H1 (cell line): Measurements from ENCODE around the gene RAB39A. TPM values are rescaled to one million over a fixed set of nuclear protein-coding genes. Genes with fewer than 3 reads are reported as not detected.

ENCODE experiments used
- CTCF ChIA-PET: fragments of 300-600 bp; sonication (Branson Sonifier 250); formaldehyde crosslinking; loops from one replicate; lab custom pipeline; 2021; ENCODE audit not compliant: partially characterized antibody; lab: Charles Lee
- POLR2A ChIA-PET: fragments of 300-600 bp; sonication (Branson Sonifier 250); formaldehyde crosslinking; loops from one replicate; lab custom pipeline; 2021; ENCODE audit warnings: inconsistent platforms; ENCODE audit not compliant: partially characterized antibody; lab: Charles Lee
- DNase-seq, 2 experiments: peaks; one replicate each; pipeline versions ENCODE4 v3.0.0 to v3.0.0-alpha.2; 2010 to 2022; ENCODE audit warnings: low spot score in 2 of 2, low read depth in 1 of 2, mixed read lengths in 1 of 2
- FAIRE-seq: peaks from 2 replicates; lab custom pipeline; 2011; peaks lifted over from hg19 to GRCh38; lab: Jason Lieb, UNC
- H2AFZ ChIP-seq: 2 replicates; pipeline ENCODE4 v1.8.1; 2012; ENCODE audit warnings: low read length, inconsistent platforms
- H2AK5ac ChIP-seq: 2 replicates; pipeline ENCODE4 v1.6.1; 2013; ENCODE audit warnings: low read depth, low read length
- H2BK120ac ChIP-seq: replicated peaks from 2 replicates; pipeline ENCODE3; 2013; ENCODE audit warnings: low read depth, low read length, inconsistent platforms
- H2BK12ac ChIP-seq: 2 replicates; pipeline ENCODE4 v1.6.1; 2013; ENCODE audit warnings: low read depth, low read length
- H2BK15ac ChIP-seq: 2 replicates; pipeline ENCODE4 v1.6.1; 2013; ENCODE audit warnings: low read length
- H2BK20ac ChIP-seq: 2 replicates; pipeline ENCODE4 v1.6.1; 2013; ENCODE audit warnings: low read length
- H2BK5ac ChIP-seq: 2 replicates; pipeline ENCODE4 v1.6.1; 2013; ENCODE audit warnings: low read depth, low read length
- H3K14ac ChIP-seq: 2 replicates; pipeline ENCODE4 v1.6.1; 2013; ENCODE audit warnings: inconsistent platforms; ENCODE audit not compliant: insufficient read length
- H3K18ac ChIP-seq: 2 replicates; pipeline ENCODE4 v1.6.1; 2013; ENCODE audit warnings: low read length; ENCODE audit errors: extremely low read depth
- H3K23ac ChIP-seq: 2 replicates; pipeline ENCODE4 v1.6.1; 2013; ENCODE audit warnings: inconsistent platforms; ENCODE audit not compliant: insufficient read length
- H3K23me2 ChIP-seq: 2 replicates; pipeline ENCODE4 v1.6.1; 2013; ENCODE audit warnings: low read depth, low read length
- H3K27ac ChIP-seq: 2 replicates; pipeline ENCODE4 v1.6.1; 2011; ENCODE audit warnings: low read depth, low read length, inconsistent platforms
- H3K27me3 ChIP-seq, 4 experiments: replicated peaks in 1 of 4; 1 replicate in 1 of 4; 2 replicates in 3 of 4; pipeline versions ENCODE4 v1.6.1 to v1.8.1; 2011 to 2013; ENCODE audit warnings: low read length in 3 of 4, mild to moderate bottlenecking in 3 of 4, inconsistent platforms in 2 of 4, mixed read lengths in 2 of 4, moderate library complexity in 1 of 4; ENCODE audit not compliant: control insufficient read depth in 3 of 4, insufficient read depth in 3 of 4; ENCODE audit errors: extremely low read depth in 1 of 4
- H3K36me3 ChIP-seq, 4 experiments: 2 replicates each; pipeline versions ENCODE4 v1.6.1 to v1.8.1; 2011 to 2013; ENCODE audit warnings: mild to moderate bottlenecking in 4 of 4, low read length in 3 of 4, moderate library complexity in 2 of 4, control low read depth in 1 of 4, inconsistent platforms in 1 of 4; ENCODE audit not compliant: insufficient read depth in 4 of 4, control insufficient read depth in 2 of 4
- H3K4ac ChIP-seq: replicated peaks from 2 replicates; pipeline ENCODE3; 2013; ENCODE audit warnings: low read length, low read depth, mixed read lengths, inconsistent platforms; ENCODE audit not compliant: insufficient read length
- H3K4me1 ChIP-seq, 4 experiments: replicated peaks in 1 of 4; 1 replicate in 1 of 4; 2 replicates in 3 of 4; pipeline versions ENCODE4 v1.6.1 to v1.8.1; 2011 to 2013; ENCODE audit warnings: low read length in 3 of 4, inconsistent platforms in 2 of 4, mixed read lengths in 1 of 4; ENCODE audit not compliant: insufficient read depth in 4 of 4, control insufficient read depth in 3 of 4
- H3K4me2 ChIP-seq, 2 experiments: 2 replicates each; pipeline versions ENCODE4 v1.6.1 to v1.8.1; 2011 to 2013; ENCODE audit warnings: low read depth in 2 of 2, low read length in 2 of 2, control low read depth in 1 of 2, inconsistent platforms in 1 of 2, mild to moderate bottlenecking in 1 of 2; ENCODE audit not compliant: insufficient read depth in 1 of 2
- H3K4me3 ChIP-seq, 4 experiments: fragments of 200-600, 300-600 bp in 1 of 4; sonication (generic), shearing (Covaris generic), sonication (Bioruptor Twin) in 1 of 4; 2 replicates each; pipeline versions ENCODE4 v1.5.1 to v1.8.1; 2011 to 2016; ENCODE audit warnings: low read length in 4 of 4, low read depth in 3 of 4, control low read depth in 2 of 4, inconsistent platforms in 2 of 4, mild to moderate bottlenecking in 2 of 4, mixed read lengths in 1 of 4, moderate library complexity in 1 of 4; ENCODE audit not compliant: insufficient read depth in 2 of 4; ENCODE audit errors: extremely low read depth in 1 of 4
- H3K56ac ChIP-seq: replicated peaks from 2 replicates; pipeline ENCODE3; 2013; ENCODE audit warnings: low read depth, mild to moderate bottlenecking, mixed read lengths, low read length, inconsistent platforms; ENCODE audit not compliant: insufficient read length
- H3K79me1 ChIP-seq: 2 replicates; pipeline ENCODE4 v1.6.1; 2013; ENCODE audit warnings: low read depth, low read length, control low read depth
- H3K79me2 ChIP-seq, 2 experiments: 2 replicates each; pipeline versions ENCODE4 v1.6.1 to v1.8.1; 2012 to 2013; ENCODE audit warnings: low read length in 2 of 2, mild to moderate bottlenecking in 2 of 2, inconsistent platforms in 1 of 2; ENCODE audit not compliant: insufficient read depth in 2 of 2, control insufficient read depth in 1 of 2
- H3K9ac ChIP-seq, 4 experiments: replicated peaks in 1 of 4; 1 replicate in 1 of 4; 2 replicates in 3 of 4; pipeline versions ENCODE4 v1.6.1 to v1.8.1; 2011 to 2013; ENCODE audit warnings: low read depth in 3 of 4, low read length in 3 of 4, control low read depth in 2 of 4, mild to moderate bottlenecking in 2 of 4, moderate library complexity in 2 of 4, inconsistent platforms in 1 of 4; ENCODE audit errors: extremely low read depth in 1 of 4
- H3K9me3 ChIP-seq, 2 experiments: 2 replicates each; pipeline versions ENCODE4 v1.6.1 to v1.8.1; 2012 to 2013; ENCODE audit warnings: mild to moderate bottlenecking in 2 of 2, moderate library complexity in 2 of 2, control low read depth in 1 of 2, inconsistent platforms in 1 of 2, low read depth in 1 of 2, low read length in 1 of 2, mixed read lengths in 1 of 2; ENCODE audit not compliant: insufficient read depth in 2 of 2
- H4K20me1 ChIP-seq, 2 experiments: replicated peaks in 1 of 2; 2 replicates each; pipeline versions ENCODE3 to v1.8.1; 2011 to 2013; ENCODE audit warnings: inconsistent platforms in 2 of 2, low read length in 2 of 2, mild to moderate bottlenecking in 1 of 2; ENCODE audit not compliant: insufficient read depth in 2 of 2, control insufficient read depth in 1 of 2
- H4K5ac ChIP-seq: 2 replicates; pipeline ENCODE4 v1.6.1; 2013; ENCODE audit warnings: low read length, low read depth, mixed read lengths, inconsistent platforms; ENCODE audit not compliant: insufficient read length
- H4K8ac ChIP-seq: 2 replicates; pipeline ENCODE4 v1.8.0; 2013; ENCODE audit warnings: mild to moderate bottlenecking, moderate library complexity, low read length, inconsistent platforms; ENCODE audit not compliant: insufficient read depth; ENCODE audit errors: extremely low read depth
- H4K91ac ChIP-seq: replicated peaks from 2 replicates; pipeline ENCODE3; 2013; ENCODE audit warnings: low read length, mixed read lengths, inconsistent platforms; ENCODE audit not compliant: insufficient read length
- CTBP2 ChIP-seq: IDR thresholded peaks from 2 replicates; pipeline ENCODE4 v1.7.0; 2011; ENCODE audit warnings: borderline replicate concordance, mild to moderate bottlenecking, moderate library complexity, mixed read lengths, low read length; ENCODE audit not compliant: insufficient read depth, insufficient read length
- POU5F1 ChIP-seq: IDR thresholded peaks from 2 replicates; pipeline ENCODE4 v1.6.1; 2011; ENCODE audit warnings: low read depth, mild to moderate bottlenecking, low read length, moderate library complexity
- SIN3A ChIP-seq, 2 experiments: IDR thresholded peaks in 1 of 2; conservative IDR thresholded peaks in 1 of 2; 2 replicates each; pipeline ENCODE4 v1.6.1; 2011 to 2012; ENCODE audit warnings: low read length in 2 of 2, improper control_type of control experiment in 1 of 2, low read depth in 1 of 2, mild to moderate bottlenecking in 1 of 2
- SP1 ChIP-seq: IDR thresholded peaks from 2 replicates; pipeline ENCODE4 v1.6.1; 2011; ENCODE audit warnings: low read depth, low read length
- SUZ12 ChIP-seq: fragments of 200-600 bp; sonication (generic); IDR thresholded peaks from 2 replicates; pipeline ENCODE4 v1.6.1; 2012; ENCODE audit warnings: mild to moderate bottlenecking, inconsistent platforms, low read length, moderate library complexity, mixed read lengths
- TBP ChIP-seq: IDR thresholded peaks from 2 replicates; pipeline ENCODE4 v1.6.1; 2011; ENCODE audit warnings: low read depth, low read length, improper control_type of control experiment
- ZNF274 ChIP-seq: IDR thresholded peaks from 2 replicates; pipeline ENCODE4 v1.7.0; 2012; ENCODE audit warnings: low read length, borderline replicate concordance; ENCODE audit errors: extremely low read depth
- whole genome bisulfite sequencing, 2 experiments: shearing (Covaris generic) in 1 of 2; methylation state at CpG; one replicate each; pipeline versions ENCODE4 v1.1.6 to v1.1.7; 2013 to 2015; ENCODE audit warnings: low lambda C conversion rate in 2 of 2, mixed read lengths in 2 of 2, inconsistent platforms in 1 of 2, low coverage in 1 of 2, missing lambda C conversion rate in 1 of 2; ENCODE audit not compliant: insufficient replicate concordance in 2 of 2, insufficient coverage in 1 of 2, insufficient read length in 1 of 2; ENCODE audit errors: extremely low coverage in 1 of 2, missing lambda C conversion rate in 1 of 2; 5-methylcytosine and 5-hydroxymethylcytosine counted together
- polyA plus RNA-seq, 7 experiments: library from polyadenylated mRNA; depleted of rRNA in 3 of 7; stranded (reverse) in 5 of 7; unstranded in 2 of 7; fragments of >200 nt in 5 of 7; fragments of 200-250 nt in 2 of 7; gene quantifications; 1 replicate in 5 of 7; 2 replicates in 1 of 7; 4 replicates in 1 of 7; pipeline versions ENCODE4 v1.2.1 to v1.2.3, GENCODE V29; 2011 to 2013; ENCODE audit warnings: missing spikeins in 2 of 7, mixed read lengths in 2 of 7
- total RNA-seq: library from RNA; stranded (reverse); fragmentation: NEBNext Ultra II Directional; extraction: Animal tissue kit (Norgen Biotek cat#: 25700); gene quantifications from 2 replicates; pipeline ENCODE4 v1.2.1, GENCODE V29; 2021
- TF ChIP-seq, protein P1 (sequence below): IDR thresholded peaks from 2 replicates; pipeline ENCODE4 v1.6.1; 2011; ENCODE audit warnings: low read length, improper control_type of control experiment

Gene RAB39A
- total and polyA plus RNA-seq, 2 of the 8 experiments (the other 6 are each of a cell fraction or from before 2014, with no cell fraction given) = 7.1 to 19.1 TPM

- H2BK20ac ChIP-seq = no peak overlapping the region
- no peaks in the 10 kb centered on the region for H3K36me3 ChIP-seq
- peak overlapping the region; percentile 91; the same call in 1 of the 2 replicates for H2AFZ ChIP-seq
- H3K27ac ChIP-seq = peak overlapping the region; percentile 92
- peaks cover 4% of the 10 kb centered on the region for H3K79me1 ChIP-seq
- peaks cover 0 to 7% (median 3%) of the 10 kb centered on the region in 4 experiments; a peak in 4 of 7 replicates for H3K4me1 ChIP-seq
- H4K5ac ChIP-seq = peak overlapping the region; percentile 65
- no peak overlapping the region; the same call in 1 of the 2 replicates for H2AK5ac ChIP-seq
- peak overlapping the region; percentile 86 to 99 (median 97) for H3K9ac ChIP-seq
- WGBS, 2 experiments = 11% methylated on average over 30 of the region's 31 CpGs; no CpG with 5 or more reads in 1 of the 2 experiments
- H3K9me3 ChIP-seq = no peaks in the 10 kb centered on the region
- H2BK15ac ChIP-seq = no peak overlapping the region
- H3K56ac ChIP-seq = peak overlapping the region; percentile 75
- no peak overlapping the region for H3K23ac ChIP-seq
- peak overlapping the region; percentile 79 to 100 (median 95) for H3K4me3 ChIP-seq
- POLR2A ChIA-PET = interaction anchor here (0.8 to 2.3 kb wide), 22 partner anchors 8 to 213 kb away, joined by 3 to 22 read pairs (median 4); partner anchors contain the start of genes ACAT1, ATM and NPAT
- peak overlapping the region; percentile 85; the same call in 1 of the 2 replicates for H3K18ac ChIP-seq
- peaks cover 5% of the 10 kb centered on the region; the same call in 1 of the 2 replicates for H3K23me2 ChIP-seq
- H4K20me1 ChIP-seq = peaks cover 0 to 1% of the 10 kb centered on the region in 2 experiments
- CTCF ChIA-PET = interaction anchor here (0.7 to 4.7 kb wide), 21 partner anchors 10 to 138 kb away, joined by 3 to 57 read pairs (median 4); no protein-coding TSS in a partner anchor
- no peak overlapping the region for H2BK120ac ChIP-seq
- peak overlapping the region; percentile 62; the same call in 1 of the 2 replicates for H2BK12ac ChIP-seq
- H3K14ac ChIP-seq = no peak overlapping the region
- H4K91ac ChIP-seq = peak overlapping the region; percentile 5
- H3K79me2 ChIP-seq = peaks cover 12 to 55% of the 10 kb centered on the region in 2 experiments
- peak overlapping the region; percentile 76 to 95 for H3K4me2 ChIP-seq
- FAIRE-seq (no peak), DNase-seq (no peak)
- peak overlapping the region; percentile 99; the same call in 1 of the 2 replicates for H4K8ac ChIP-seq
- no peak overlapping the region for H3K4ac ChIP-seq
- H2BK5ac ChIP-seq = peak overlapping the region; percentile 96
- H3K27me3 ChIP-seq = no peaks in the 10 kb centered on the region
- no peak for TF ChIP-seq CTBP2
- TF ChIP-seq, protein P1, sequence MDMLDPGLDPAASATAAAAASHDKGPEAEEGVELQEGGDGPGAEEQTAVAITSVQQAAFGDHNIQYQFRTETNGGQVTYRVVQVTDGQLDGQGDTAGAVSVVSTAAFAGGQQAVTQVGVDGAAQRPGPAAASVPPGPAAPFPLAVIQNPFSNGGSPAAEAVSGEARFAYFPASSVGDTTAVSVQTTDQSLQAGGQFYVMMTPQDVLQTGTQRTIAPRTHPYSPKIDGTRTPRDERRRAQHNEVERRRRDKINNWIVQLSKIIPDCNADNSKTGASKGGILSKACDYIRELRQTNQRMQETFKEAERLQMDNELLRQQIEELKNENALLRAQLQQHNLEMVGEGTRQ = no peak
- no peak for TF ChIP-seq ZNF274
- no peak for TF ChIP-seq SUZ12
- TF ChIP-seq POU5F1 = no peak
- TF ChIP-seq SIN3A (conservative IDR thresholded peaks at IDR 0.05 in 1 of 2, IDR thresholded peaks at IDR 0.05 in 1 of 2; ENCODE audit: low read depth in 1 of 2, low read length in 2 of 2) = 0 out of 4 replicates have a peak, but pooled peaks of 1 of the 2 experiments have one; percentile 26
- 0 out of 2 replicates have a peak, but pooled peaks have one; percentile 8 for TF ChIP-seq TBP
- 0 out of 2 replicates have a peak, but pooled peaks have one; percentile 39 for TF ChIP-seq SP1
Measured at GRCh38 chr11:108009497-108010370, 81.5 kb downstream of the RAB39A start.
